Measurements from ENCODE around the gene TET1. TPM values are rescaled to one million over a fixed set of nuclear protein-coding genes. Genes with fewer than 3 reads are reported as not detected.

The TET1 gene
- total RNA-seq, 4 donors from 2014 or later, result 8.5 to 16.4 (median 10.4) TPM

DNA sequence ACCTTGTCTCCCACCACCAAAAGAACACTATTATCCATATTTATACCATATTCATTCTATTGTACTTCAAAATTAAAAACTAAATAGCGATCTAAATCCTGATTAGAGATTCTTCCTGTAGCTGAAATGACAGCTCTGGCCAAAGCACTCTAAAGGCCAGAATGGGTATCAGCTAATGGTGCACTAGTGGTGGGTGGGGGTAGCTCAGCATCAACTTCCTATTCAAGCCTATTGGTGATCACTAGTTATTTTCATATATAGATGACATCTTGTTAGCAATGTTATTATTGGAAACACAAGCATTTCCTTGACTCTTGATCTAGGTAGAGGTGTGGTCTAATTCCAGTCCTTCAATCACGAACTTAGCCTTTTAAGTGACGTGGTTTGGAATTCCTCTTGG is 43.6 kb downstream of the TET1 start:
- TF ChIP-seq, protein P1, sequence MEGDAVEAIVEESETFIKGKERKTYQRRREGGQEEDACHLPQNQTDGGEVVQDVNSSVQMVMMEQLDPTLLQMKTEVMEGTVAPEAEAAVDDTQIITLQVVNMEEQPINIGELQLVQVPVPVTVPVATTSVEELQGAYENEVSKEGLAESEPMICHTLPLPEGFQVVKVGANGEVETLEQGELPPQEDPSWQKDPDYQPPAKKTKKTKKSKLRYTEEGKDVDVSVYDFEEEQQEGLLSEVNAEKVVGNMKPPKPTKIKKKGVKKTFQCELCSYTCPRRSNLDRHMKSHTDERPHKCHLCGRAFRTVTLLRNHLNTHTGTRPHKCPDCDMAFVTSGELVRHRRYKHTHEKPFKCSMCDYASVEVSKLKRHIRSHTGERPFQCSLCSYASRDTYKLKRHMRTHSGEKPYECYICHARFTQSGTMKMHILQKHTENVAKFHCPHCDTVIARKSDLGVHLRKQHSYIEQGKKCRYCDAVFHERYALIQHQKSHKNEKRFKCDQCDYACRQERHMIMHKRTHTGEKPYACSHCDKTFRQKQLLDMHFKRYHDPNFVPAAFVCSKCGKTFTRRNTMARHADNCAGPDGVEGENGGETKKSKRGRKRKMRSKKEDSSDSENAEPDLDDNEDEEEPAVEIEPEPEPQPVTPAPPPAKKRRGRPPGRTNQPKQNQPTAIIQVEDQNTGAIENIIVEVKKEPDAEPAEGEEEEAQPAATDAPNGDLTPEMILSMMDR (IDR thresholded peaks at IDR 0.05; ENCODE audit: low read depth), result no peak

DNA sequence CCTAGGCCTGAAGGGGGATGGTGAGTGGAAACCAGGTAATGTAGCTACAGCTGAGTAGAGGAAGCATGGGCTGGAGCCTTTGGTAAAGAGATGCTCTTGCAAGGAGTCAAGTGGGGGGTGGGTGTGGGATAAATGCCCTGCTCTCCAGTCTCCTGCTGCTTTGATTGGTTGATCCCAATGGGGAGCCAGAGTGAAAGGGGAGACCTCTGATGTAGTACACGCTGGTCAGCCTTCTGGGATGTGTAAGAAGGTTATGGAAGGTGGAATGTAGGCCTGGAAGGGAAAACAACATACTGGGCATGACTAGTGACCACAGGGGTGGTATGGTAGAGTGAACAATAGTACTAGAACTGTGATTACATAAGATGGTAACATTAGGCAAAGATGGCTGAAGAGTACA is 44.3 kb downstream of the TET1 start:
- TF ChIP-seq, protein P1 (IDR thresholded peaks at IDR 0.05; ENCODE audit: low read depth), result no peak

DNA sequence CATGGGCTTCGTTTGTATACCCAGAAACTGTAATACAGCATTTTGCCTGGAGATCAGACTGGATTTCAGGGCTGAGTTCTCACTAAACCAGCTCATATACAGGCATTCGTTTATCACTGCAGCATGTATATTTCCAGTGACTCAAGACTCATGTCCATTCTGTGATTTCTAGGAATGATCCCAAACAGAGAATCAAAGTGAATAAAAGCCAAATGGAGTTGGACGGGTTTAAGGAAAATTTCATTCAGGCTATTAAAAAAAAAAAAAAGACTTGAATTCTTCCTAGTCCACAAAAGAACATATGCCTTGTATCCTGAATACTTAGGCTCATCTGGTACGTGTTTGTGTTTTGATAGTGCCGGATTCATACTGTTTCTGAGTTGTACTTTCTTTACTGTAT is 46.8 kb downstream of the TET1 start:
- TF ChIP-seq, protein P1 (IDR thresholded peaks at IDR 0.05; ENCODE audit: low read depth), result no peak

DNA sequence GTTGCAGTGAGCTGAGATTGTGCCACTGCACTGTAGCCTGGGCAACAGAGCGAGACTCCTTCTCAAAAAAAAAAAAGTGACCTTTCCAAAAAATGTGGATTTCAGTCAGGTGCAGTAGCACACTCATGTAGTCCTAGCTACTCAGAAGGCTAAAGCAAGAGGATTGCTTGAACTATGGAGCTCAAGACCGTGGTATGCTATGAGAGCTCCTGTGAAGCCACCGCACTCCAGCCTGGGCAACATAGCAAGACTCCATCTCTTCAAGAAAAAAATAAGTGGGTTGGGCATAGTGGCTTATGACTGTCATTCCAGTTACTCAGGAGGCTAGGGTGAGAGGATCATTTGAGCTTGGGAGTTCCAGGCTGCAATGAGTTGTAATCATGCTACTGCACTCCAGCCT is 51.1 kb downstream of the TET1 start:
- TF ChIP-seq, protein P1 (IDR thresholded peaks at IDR 0.05; ENCODE audit: low read depth), result no peak

DNA sequence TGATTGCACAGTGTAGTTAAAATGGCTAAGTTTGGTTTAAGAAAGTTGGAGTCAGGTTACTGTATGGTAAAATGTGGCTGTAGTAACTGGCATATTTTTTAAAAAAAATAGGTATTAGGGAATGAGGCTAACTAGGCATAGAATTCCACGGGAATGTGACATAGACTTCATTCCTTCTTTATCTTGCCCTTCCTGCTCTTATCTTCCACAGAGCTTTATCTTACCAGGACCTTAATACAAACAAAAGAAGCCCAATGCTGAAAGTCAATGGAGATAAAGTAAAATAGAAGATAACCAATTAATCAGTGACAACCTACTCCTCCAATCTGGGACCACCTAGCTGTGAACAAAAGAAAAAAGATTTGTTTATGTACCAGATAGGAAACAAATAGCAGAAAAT is 58.1 kb downstream of the TET1 start:
- TF ChIP-seq, protein P1 (IDR thresholded peaks at IDR 0.05; ENCODE audit: low read depth), result no peak

DNA sequence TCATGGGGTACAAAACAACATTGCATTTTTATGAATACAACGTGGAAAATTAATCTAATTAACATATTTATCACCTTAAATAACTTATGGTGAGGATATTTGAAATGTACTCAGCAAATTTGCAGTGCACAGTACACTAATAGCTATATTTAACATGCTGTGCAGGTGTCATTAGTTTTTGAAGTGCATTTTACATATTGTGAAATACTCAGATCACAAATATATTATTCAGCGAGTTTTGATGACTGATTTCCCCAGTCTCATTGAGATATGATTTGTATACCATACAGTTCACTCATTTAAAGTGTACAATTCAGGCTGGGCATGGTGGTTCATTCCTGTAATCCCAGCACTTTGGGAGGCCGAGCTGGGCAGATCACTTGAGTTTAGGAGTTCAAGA is 59.5 kb downstream of the TET1 start:
- TF ChIP-seq, protein P1 (IDR thresholded peaks at IDR 0.05; ENCODE audit: low read depth), result no peak

DNA sequence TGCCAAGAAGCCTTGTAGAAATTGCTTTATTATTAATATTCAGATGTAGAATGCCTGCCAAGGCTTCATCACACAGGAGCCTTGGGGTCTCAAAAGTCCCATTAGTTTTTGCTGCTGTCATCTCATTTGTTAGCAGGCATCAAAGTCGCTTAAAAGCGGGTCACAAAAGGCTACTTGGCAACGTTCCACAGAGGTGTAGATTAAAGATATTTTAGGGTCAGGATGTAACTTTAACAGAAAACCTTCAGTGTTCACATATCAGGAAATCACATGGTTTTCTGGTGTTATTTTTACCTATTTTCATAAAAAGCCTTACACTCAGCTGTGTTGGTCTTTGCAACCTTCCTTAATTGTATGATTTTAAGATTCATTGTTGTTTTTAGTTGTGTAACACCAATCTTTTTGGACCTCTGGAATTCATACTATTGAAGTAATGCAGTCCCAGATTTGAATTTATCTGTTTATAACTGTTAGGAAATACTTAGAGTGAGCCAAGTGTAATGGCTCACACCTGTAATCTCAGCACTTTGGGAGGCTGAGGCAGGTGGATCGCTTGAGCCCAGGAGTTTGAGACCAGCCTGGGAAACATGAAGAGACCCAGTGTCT is 65.3 kb downstream of the TET1 start:
- TF ChIP-seq, protein P1 (IDR thresholded peaks at IDR 0.05; ENCODE audit: low read depth), result no peak
